ENCODE measurements around the gene GP1BB.

GP1BB gene

DNA sequence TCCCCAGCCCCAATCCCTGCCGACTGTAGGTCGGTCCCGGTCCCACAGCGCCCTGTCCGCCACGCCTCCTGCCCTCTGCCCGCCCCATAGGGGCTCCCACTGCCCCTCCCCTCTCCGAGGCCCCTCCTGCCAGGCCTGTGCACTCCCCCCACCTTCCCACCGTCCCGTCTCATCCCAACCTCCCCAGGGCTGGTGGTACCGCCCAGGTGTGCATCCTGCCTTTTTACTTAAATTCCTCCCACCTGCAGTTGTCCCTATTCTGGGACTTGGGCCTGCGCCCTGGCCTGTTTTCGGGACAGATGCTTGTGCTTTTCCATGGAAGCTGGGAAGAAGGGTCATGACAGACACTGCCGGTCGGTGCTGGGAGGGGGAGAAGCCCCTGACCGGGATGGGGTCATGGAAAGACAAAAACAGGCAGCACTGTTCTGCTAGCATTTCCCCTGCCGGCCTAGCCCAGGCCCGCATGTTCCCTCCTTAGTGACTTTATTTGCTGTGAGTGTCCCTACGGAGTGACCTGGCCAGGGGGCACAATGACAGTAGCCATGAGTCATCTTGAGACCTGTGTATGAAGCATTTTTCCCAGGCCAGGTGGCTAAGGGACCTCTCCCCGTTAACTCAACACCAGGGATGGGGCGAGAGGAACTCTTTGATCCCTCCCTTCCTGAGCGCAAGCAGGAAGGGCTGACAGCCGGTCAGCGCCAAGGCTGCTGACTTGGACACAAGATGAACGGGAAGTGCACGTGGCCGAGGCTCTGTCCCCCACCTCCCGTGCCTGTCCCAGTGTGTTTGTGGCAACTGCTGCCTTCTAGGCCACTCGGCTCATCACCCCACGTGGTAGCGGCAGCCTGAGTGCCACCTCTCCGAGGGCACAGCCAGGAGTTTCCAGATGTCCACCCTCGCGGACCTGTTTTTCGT is 44.3 kb downstream of the GP1BB start:
- DNase-seq: no peak

DNA sequence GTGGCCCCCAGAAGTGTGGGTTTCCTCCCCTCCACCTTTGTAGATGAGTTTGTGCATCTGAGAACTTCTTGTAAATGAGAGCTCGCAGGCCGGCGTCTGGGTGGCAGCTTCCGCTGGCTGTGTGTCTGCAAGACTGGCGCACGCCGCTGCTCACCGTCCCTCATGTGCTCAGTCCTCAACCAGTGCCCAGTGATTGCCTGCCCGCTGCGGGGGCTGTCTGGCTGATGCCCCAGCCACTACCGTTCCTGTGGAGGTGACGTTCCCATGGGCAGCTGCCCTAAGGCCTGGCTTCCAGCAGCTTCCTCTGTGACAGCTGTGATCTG is 46.0 kb downstream of the GP1BB start:
- no peak for DNase-seq

DNA sequence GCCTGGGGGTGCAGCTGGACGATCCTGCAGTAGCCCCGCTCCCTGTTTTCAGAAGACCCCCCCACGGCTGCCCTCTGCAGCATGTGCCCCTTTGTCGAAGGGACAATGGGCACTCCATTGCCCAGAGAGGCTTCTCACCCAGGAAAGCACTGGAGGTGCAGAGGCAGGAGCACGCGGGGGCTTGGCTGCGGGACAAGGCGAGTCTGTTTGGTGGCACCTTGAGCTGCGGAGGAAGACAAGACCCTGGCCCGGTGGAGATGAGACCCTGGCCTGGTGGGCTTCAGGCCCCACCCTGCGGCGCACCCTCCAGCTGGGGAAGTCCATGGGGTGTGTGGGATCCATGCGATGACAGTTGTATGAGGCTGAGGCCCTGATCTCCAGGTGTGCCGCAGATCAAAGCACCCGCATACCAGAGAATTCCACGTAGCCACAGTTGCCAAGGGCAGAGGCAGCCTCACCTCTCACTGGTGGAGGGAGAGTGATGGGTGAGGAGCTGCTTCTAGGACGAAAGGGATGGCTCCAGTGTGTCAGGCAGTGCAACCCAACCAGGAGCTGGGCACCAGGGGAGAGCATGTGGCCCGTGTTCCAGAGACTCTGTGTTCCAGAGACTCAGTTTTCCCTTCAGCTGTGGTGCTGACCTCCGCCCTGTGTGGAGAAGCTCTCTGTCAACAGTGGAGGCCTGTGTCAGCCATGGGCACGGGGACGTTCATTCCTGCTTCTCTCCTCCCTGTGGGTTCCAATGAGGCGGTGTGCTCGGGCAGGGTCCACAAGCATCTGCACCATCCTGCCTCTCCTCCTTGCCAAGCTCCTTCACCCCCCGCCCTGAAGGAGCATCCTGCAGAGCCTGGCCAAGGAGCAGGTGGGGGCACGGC is 47.2 kb downstream of the GP1BB start:
- DNase-seq: no peak

DNA sequence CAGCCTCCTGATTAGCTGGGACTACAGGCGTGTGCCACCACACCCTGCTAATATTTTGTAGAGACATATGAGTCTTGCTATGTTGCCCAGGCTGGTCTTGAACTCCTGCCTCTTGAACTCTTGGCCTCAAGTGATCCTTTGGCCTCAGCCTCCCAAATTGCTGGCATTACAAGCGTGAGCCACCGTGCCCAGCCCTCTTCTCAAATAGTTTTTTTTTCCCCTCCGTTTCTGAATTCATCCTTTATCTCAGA is 49.0 kb downstream of the GP1BB start:
- no peak for DNase-seq

DNA sequence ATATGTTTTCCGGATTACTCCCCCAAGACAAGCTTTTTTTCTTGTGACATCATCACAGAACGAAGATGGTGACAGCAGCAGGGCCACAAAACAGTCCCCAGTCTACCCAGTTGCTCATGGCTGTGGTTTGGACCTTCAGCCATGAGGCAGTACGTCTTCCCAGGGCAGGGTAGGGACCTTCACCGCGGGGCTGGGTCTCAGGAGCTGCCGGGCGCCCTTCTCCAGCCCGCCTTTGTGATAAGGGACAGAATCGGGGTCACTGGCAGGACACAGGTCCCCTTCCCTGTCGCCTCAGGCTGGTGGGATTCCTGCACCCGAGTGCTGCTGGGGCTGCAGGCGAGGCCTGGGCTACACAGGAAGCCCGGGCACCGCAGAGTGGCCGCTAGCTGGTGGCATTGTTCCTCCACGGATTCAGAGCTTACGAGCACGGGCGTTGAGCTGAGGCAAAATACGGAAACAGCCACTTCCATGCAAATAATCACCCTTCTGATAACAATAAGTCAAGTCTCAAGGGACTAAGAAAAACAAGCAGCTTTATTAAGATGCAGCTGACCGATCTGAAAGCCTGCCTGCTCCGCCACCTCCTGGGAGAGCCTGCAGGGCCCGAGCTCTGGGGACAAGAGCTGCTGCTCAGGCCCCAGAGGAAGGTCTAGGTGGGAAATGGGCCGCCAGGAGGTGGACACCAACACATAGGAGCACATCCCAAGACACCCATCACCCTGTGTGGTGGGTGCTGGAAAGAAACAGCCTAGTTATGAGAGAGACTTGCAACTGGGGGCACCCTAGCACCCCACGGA is 49.5 kb downstream of the GP1BB start:
- DNase-seq: no peak

DNA sequence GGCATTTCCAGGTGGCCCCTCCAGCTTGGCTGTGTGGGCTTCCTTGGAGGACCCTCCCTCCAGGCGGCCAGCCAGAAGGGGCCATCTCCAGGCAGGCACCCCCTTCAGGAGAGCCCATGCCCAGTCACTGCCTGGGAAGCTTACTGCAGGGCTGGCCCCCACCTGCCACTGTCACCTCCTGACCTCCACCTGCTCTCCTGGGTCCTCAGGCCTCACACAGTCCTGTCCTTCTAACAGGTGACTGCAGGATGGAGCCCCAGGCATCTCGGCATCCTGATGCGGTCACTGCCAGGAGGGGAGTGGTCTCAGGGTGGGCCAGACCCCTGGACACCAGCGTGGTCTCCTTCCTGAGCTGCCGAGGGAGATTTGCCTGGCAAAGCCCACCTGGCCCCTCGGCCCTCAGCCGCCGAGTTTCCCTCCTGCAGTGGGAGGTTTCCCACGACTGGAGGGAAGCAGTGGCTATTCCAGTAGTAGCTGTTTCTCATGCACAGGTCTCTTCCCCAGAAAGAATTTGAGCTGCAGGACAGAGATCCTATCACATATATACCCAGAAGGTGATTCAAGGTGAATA is 50.2 kb downstream of the GP1BB start:
- no peak for DNase-seq
